ENCODE data around the gene TLCD4.

GRCh38 chr1:95108792-95109191 is 8.4 kb upstream of the TLCD4 start:
- TF ChIP-seq CTCF (IDR thresholded peaks at IDR 0.05) (no peak), POLR2A (IDR thresholded peaks at IDR 0.05) (no peak)

Measured in heart left ventricle (tissue), 13 donors.